H1 (cell line): ENCODE data around the gene INO80. TPM values are rescaled to one million over a fixed set of nuclear protein-coding genes. Genes with fewer than 3 reads are reported as not detected.
A peak's percentile ranks its signal among the peaks of the same experiment; 100 is the strongest.

Source experiments
- CTCF ChIA-PET: fragments of 300-600 bp; sonication (Branson Sonifier 250); formaldehyde crosslinking; loops from one replicate; lab custom pipeline; 2021; ENCODE audit not compliant: partially characterized antibody; lab: Charles Lee
- POLR2A ChIA-PET: fragments of 300-600 bp; sonication (Branson Sonifier 250); formaldehyde crosslinking; loops from one replicate; lab custom pipeline; 2021; ENCODE audit warnings: inconsistent platforms; ENCODE audit not compliant: partially characterized antibody; lab: Charles Lee
- DNase-seq, 2 experiments: peaks; one replicate each; pipeline versions ENCODE4 v3.0.0 to v3.0.0-alpha.2; 2010 to 2022; ENCODE audit warnings: low spot score in 2 of 2, low read depth in 1 of 2, mixed read lengths in 1 of 2
- FAIRE-seq: peaks from 2 replicates; lab custom pipeline; 2011; peaks lifted over from hg19 to GRCh38; lab: Jason Lieb, UNC
- H2AFZ ChIP-seq: 2 replicates; pipeline ENCODE4 v1.8.1; 2012; ENCODE audit warnings: low read length, inconsistent platforms
- H2AK5ac ChIP-seq: 2 replicates; pipeline ENCODE4 v1.6.1; 2013; ENCODE audit warnings: low read depth, low read length
- H2BK120ac ChIP-seq: replicated peaks from 2 replicates; pipeline ENCODE3; 2013; ENCODE audit warnings: low read depth, low read length, inconsistent platforms
- H2BK12ac ChIP-seq: 2 replicates; pipeline ENCODE4 v1.6.1; 2013; ENCODE audit warnings: low read depth, low read length
- H2BK15ac ChIP-seq: 2 replicates; pipeline ENCODE4 v1.6.1; 2013; ENCODE audit warnings: low read length
- H2BK20ac ChIP-seq: 2 replicates; pipeline ENCODE4 v1.6.1; 2013; ENCODE audit warnings: low read length
- H2BK5ac ChIP-seq: 2 replicates; pipeline ENCODE4 v1.6.1; 2013; ENCODE audit warnings: low read depth, low read length
- H3K14ac ChIP-seq: 2 replicates; pipeline ENCODE4 v1.6.1; 2013; ENCODE audit warnings: inconsistent platforms; ENCODE audit not compliant: insufficient read length
- H3K18ac ChIP-seq: 2 replicates; pipeline ENCODE4 v1.6.1; 2013; ENCODE audit warnings: low read length; ENCODE audit errors: extremely low read depth
- H3K23ac ChIP-seq: 2 replicates; pipeline ENCODE4 v1.6.1; 2013; ENCODE audit warnings: inconsistent platforms; ENCODE audit not compliant: insufficient read length
- H3K23me2 ChIP-seq: 2 replicates; pipeline ENCODE4 v1.6.1; 2013; ENCODE audit warnings: low read depth, low read length
- H3K27ac ChIP-seq: 2 replicates; pipeline ENCODE4 v1.6.1; 2011; ENCODE audit warnings: low read depth, low read length, inconsistent platforms
- H3K27me3 ChIP-seq, 4 experiments: replicated peaks in 1 of 4; 1 replicate in 1 of 4; 2 replicates in 3 of 4; pipeline versions ENCODE4 v1.6.1 to v1.8.1; 2011 to 2013; ENCODE audit warnings: low read length in 3 of 4, mild to moderate bottlenecking in 3 of 4, inconsistent platforms in 2 of 4, mixed read lengths in 2 of 4, moderate library complexity in 1 of 4; ENCODE audit not compliant: control insufficient read depth in 3 of 4, insufficient read depth in 3 of 4; ENCODE audit errors: extremely low read depth in 1 of 4
- H3K36me3 ChIP-seq, 4 experiments: 2 replicates each; pipeline versions ENCODE4 v1.6.1 to v1.8.1; 2011 to 2013; ENCODE audit warnings: mild to moderate bottlenecking in 4 of 4, low read length in 3 of 4, moderate library complexity in 2 of 4, control low read depth in 1 of 4, inconsistent platforms in 1 of 4; ENCODE audit not compliant: insufficient read depth in 4 of 4, control insufficient read depth in 2 of 4
- H3K4ac ChIP-seq: replicated peaks from 2 replicates; pipeline ENCODE3; 2013; ENCODE audit warnings: low read length, low read depth, mixed read lengths, inconsistent platforms; ENCODE audit not compliant: insufficient read length
- H3K4me1 ChIP-seq, 4 experiments: replicated peaks in 1 of 4; 1 replicate in 1 of 4; 2 replicates in 3 of 4; pipeline versions ENCODE4 v1.6.1 to v1.8.1; 2011 to 2013; ENCODE audit warnings: low read length in 3 of 4, inconsistent platforms in 2 of 4, mixed read lengths in 1 of 4; ENCODE audit not compliant: insufficient read depth in 4 of 4, control insufficient read depth in 3 of 4
- H3K4me2 ChIP-seq, 2 experiments: 2 replicates each; pipeline versions ENCODE4 v1.6.1 to v1.8.1; 2011 to 2013; ENCODE audit warnings: low read depth in 2 of 2, low read length in 2 of 2, control low read depth in 1 of 2, inconsistent platforms in 1 of 2, mild to moderate bottlenecking in 1 of 2; ENCODE audit not compliant: insufficient read depth in 1 of 2
- H3K4me3 ChIP-seq, 4 experiments: fragments of 200-600, 300-600 bp in 1 of 4; sonication (generic), shearing (Covaris generic), sonication (Bioruptor Twin) in 1 of 4; 2 replicates each; pipeline versions ENCODE4 v1.5.1 to v1.8.1; 2011 to 2016; ENCODE audit warnings: low read length in 4 of 4, low read depth in 3 of 4, control low read depth in 2 of 4, inconsistent platforms in 2 of 4, mild to moderate bottlenecking in 2 of 4, mixed read lengths in 1 of 4, moderate library complexity in 1 of 4; ENCODE audit not compliant: insufficient read depth in 2 of 4; ENCODE audit errors: extremely low read depth in 1 of 4
- H3K56ac ChIP-seq: replicated peaks from 2 replicates; pipeline ENCODE3; 2013; ENCODE audit warnings: low read depth, mild to moderate bottlenecking, mixed read lengths, low read length, inconsistent platforms; ENCODE audit not compliant: insufficient read length
- H3K79me1 ChIP-seq: 2 replicates; pipeline ENCODE4 v1.6.1; 2013; ENCODE audit warnings: low read depth, low read length, control low read depth
- H3K79me2 ChIP-seq, 2 experiments: 2 replicates each; pipeline versions ENCODE4 v1.6.1 to v1.8.1; 2012 to 2013; ENCODE audit warnings: low read length in 2 of 2, mild to moderate bottlenecking in 2 of 2, inconsistent platforms in 1 of 2; ENCODE audit not compliant: insufficient read depth in 2 of 2, control insufficient read depth in 1 of 2
- H3K9ac ChIP-seq, 4 experiments: replicated peaks in 1 of 4; 1 replicate in 1 of 4; 2 replicates in 3 of 4; pipeline versions ENCODE4 v1.6.1 to v1.8.1; 2011 to 2013; ENCODE audit warnings: low read depth in 3 of 4, low read length in 3 of 4, control low read depth in 2 of 4, mild to moderate bottlenecking in 2 of 4, moderate library complexity in 2 of 4, inconsistent platforms in 1 of 4; ENCODE audit errors: extremely low read depth in 1 of 4
- H3K9me3 ChIP-seq, 2 experiments: 2 replicates each; pipeline versions ENCODE4 v1.6.1 to v1.8.1; 2012 to 2013; ENCODE audit warnings: mild to moderate bottlenecking in 2 of 2, moderate library complexity in 2 of 2, control low read depth in 1 of 2, inconsistent platforms in 1 of 2, low read depth in 1 of 2, low read length in 1 of 2, mixed read lengths in 1 of 2; ENCODE audit not compliant: insufficient read depth in 2 of 2
- H4K20me1 ChIP-seq, 2 experiments: replicated peaks in 1 of 2; 2 replicates each; pipeline versions ENCODE3 to v1.8.1; 2011 to 2013; ENCODE audit warnings: inconsistent platforms in 2 of 2, low read length in 2 of 2, mild to moderate bottlenecking in 1 of 2; ENCODE audit not compliant: insufficient read depth in 2 of 2, control insufficient read depth in 1 of 2
- H4K5ac ChIP-seq: 2 replicates; pipeline ENCODE4 v1.6.1; 2013; ENCODE audit warnings: low read length, low read depth, mixed read lengths, inconsistent platforms; ENCODE audit not compliant: insufficient read length
- H4K8ac ChIP-seq: 2 replicates; pipeline ENCODE4 v1.8.0; 2013; ENCODE audit warnings: mild to moderate bottlenecking, moderate library complexity, low read length, inconsistent platforms; ENCODE audit not compliant: insufficient read depth; ENCODE audit errors: extremely low read depth
- H4K91ac ChIP-seq: replicated peaks from 2 replicates; pipeline ENCODE3; 2013; ENCODE audit warnings: low read length, mixed read lengths, inconsistent platforms; ENCODE audit not compliant: insufficient read length
- NANOG ChIP-seq: IDR thresholded peaks from 2 replicates; pipeline ENCODE4 v1.6.1; 2011; ENCODE audit warnings: low read length, low read depth, mild to moderate bottlenecking, inconsistent platforms; ENCODE audit not compliant: insufficient read depth, poor library complexity, severe bottlenecking
- POU5F1 ChIP-seq: IDR thresholded peaks from 2 replicates; pipeline ENCODE4 v1.6.1; 2011; ENCODE audit warnings: low read depth, mild to moderate bottlenecking, low read length, moderate library complexity
- WGBS, 2 experiments: shearing (Covaris generic) in 1 of 2; methylation state at CpG; one replicate each; pipeline versions ENCODE4 v1.1.6 to v1.1.7; 2013 to 2015; ENCODE audit warnings: low lambda C conversion rate in 2 of 2, mixed read lengths in 2 of 2, inconsistent platforms in 1 of 2, low coverage in 1 of 2, missing lambda C conversion rate in 1 of 2; ENCODE audit not compliant: insufficient replicate concordance in 2 of 2, insufficient coverage in 1 of 2, insufficient read length in 1 of 2; ENCODE audit errors: extremely low coverage in 1 of 2, missing lambda C conversion rate in 1 of 2; 5-methylcytosine and 5-hydroxymethylcytosine counted together
- long read RNA-seq, 2 experiments: library from RNA in 1 of 2; library from capped mRNA in 1 of 2; stranded (forward); transcript quantifications; one replicate each; pipeline ENCODE4 v2.0.0, GENCODE V29; 2021; ENCODE audit warnings: inconsistent platforms in 1 of 2
- polyA minus RNA-seq, 3 experiments: library from RNA; depleted of rRNA, polyadenylated mRNA; stranded (reverse); fragments of >200 nt; gene quantifications; 1 replicate in 2 of 3; 2 replicates in 1 of 3; pipeline ENCODE4 v1.2.3, GENCODE V29; 2011
- polyA plus RNA-seq, 7 experiments: library from polyadenylated mRNA; depleted of rRNA in 3 of 7; stranded (reverse) in 5 of 7; unstranded in 2 of 7; fragments of >200 nt in 5 of 7; fragments of 200-250 nt in 2 of 7; gene quantifications; 1 replicate in 5 of 7; 2 replicates in 1 of 7; 4 replicates in 1 of 7; pipeline versions ENCODE4 v1.2.1 to v1.2.3, GENCODE V29; 2011 to 2013; ENCODE audit warnings: missing spikeins in 2 of 7, mixed read lengths in 2 of 7
- total RNA-seq: library from RNA; stranded (reverse); fragmentation: NEBNext Ultra II Directional; extraction: Animal tissue kit (Norgen Biotek cat#: 25700); gene quantifications from 2 replicates; pipeline ENCODE4 v1.2.1, GENCODE V29; 2021

INO80 gene, protein sequence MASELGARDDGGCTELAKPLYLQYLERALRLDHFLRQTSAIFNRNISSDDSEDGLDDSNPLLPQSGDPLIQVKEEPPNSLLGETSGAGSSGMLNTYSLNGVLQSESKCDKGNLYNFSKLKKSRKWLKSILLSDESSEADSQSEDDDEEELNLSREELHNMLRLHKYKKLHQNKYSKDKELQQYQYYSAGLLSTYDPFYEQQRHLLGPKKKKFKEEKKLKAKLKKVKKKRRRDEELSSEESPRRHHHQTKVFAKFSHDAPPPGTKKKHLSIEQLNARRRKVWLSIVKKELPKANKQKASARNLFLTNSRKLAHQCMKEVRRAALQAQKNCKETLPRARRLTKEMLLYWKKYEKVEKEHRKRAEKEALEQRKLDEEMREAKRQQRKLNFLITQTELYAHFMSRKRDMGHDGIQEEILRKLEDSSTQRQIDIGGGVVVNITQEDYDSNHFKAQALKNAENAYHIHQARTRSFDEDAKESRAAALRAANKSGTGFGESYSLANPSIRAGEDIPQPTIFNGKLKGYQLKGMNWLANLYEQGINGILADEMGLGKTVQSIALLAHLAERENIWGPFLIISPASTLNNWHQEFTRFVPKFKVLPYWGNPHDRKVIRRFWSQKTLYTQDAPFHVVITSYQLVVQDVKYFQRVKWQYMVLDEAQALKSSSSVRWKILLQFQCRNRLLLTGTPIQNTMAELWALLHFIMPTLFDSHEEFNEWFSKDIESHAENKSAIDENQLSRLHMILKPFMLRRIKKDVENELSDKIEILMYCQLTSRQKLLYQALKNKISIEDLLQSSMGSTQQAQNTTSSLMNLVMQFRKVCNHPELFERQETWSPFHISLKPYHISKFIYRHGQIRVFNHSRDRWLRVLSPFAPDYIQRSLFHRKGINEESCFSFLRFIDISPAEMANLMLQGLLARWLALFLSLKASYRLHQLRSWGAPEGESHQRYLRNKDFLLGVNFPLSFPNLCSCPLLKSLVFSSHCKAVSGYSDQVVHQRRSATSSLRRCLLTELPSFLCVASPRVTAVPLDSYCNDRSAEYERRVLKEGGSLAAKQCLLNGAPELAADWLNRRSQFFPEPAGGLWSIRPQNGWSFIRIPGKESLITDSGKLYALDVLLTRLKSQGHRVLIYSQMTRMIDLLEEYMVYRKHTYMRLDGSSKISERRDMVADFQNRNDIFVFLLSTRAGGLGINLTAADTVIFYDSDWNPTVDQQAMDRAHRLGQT (N-terminal part only)
- 22.1 and 24.5 TPM in 2 replicates for total RNA-seq
- 4.3 and 7.2 TPM in 2 replicates for polyA plus RNA-seq (2011; rRNA removed)
- polyA plus RNA-seq (2011; cell fraction: cytosol; rRNA removed): 6.0 TPM
- 12.6 TPM for polyA plus RNA-seq (2011; cell fraction: nucleus; rRNA removed)
- 10.9 to 14.2 TPM (median 13.5 TPM) in 4 replicates for polyA plus RNA-seq (2012, experiment 1 of 2)
- polyA plus RNA-seq (2012, experiment 2 of 2): 0.94 TPM
- polyA plus RNA-seq (2013, experiment 1 of 2): 11.6 TPM
- 12.1 TPM for polyA plus RNA-seq (2013, experiment 2 of 2)
- 12.5 and 12.9 TPM in 2 replicates for polyA minus RNA-seq (2011; rRNA and poly(A)+ RNA removed)
- 9.7 TPM for polyA minus RNA-seq (2011; cell fraction: cytosol; rRNA and poly(A)+ RNA removed)
- 16.1 TPM for polyA minus RNA-seq (2011; cell fraction: nucleus; rRNA and poly(A)+ RNA removed)
- long read RNA-seq, experiment 1, partial matches to known transcripts: 1 of 4 reads
- long read RNA-seq, experiment 1, other reads (novel, unspliced or antisense): 3 of 4 reads
- long read RNA-seq, experiment 2, partial matches to known transcripts: 2 of 3 reads
- long read RNA-seq, experiment 2, other reads (novel, unspliced or antisense): 0 of 3 reads

GRCh38 chr15:41116116-41116961 is at the start of gene INO80:
Gene INO80 (minus strand): TSS chr15:41116280. CDS start chr15:41096310, 19,970 bp downstream.
- Histone ChIP-seq H2BK15ac (peak within 1 kb of the TSS; percentile 1; the same call in 1 of the 2 replicates), H3K56ac (peak within 1 kb of the TSS; percentile 88), H3K79me2 (peaks cover 0 to 42% of the 10 kb centered on the region in 2 experiments), H3K79me1 (no peaks in the 10 kb centered on the region; the same call in 1 of the 2 replicates), H3K4ac (no peak within 1 kb of the TSS), H3K9me3 (no peaks in the 10 kb centered on the region), H2BK12ac (peak within 1 kb of the TSS; percentile 99; the same call in 1 of the 2 replicates), H3K9ac (peak within 1 kb of the TSS; percentile 96 to 100 (median 99)), H3K4me2 (peak within 1 kb of the TSS; percentile 85 to 90), H2BK120ac (peak within 1 kb of the TSS; percentile 57), H4K5ac (peak within 1 kb of the TSS; percentile 93), H2BK20ac (no peak within 1 kb of the TSS), H4K8ac (peak within 1 kb of the TSS; percentile 99), H4K20me1 (peaks cover 0 to 1% of the 10 kb centered on the region in 2 experiments), H2BK5ac (peak within 1 kb of the TSS; percentile 100), H4K91ac (peak within 1 kb of the TSS; percentile 99), H2AFZ (peak within 1 kb of the TSS; percentile 55; the same call in 1 of the 2 replicates), H3K27ac (peak within 1 kb of the TSS; percentile 100), H3K27me3 (no peaks in the 10 kb centered on the region), H3K23ac (no peak within 1 kb of the TSS), H3K4me1 (peaks cover 0 to 3% (median 0%) of the 10 kb centered on the region in 4 experiments; a peak in 2 of 7 replicates), H3K23me2 (peaks cover 10% of the 10 kb centered on the region), H3K18ac (peak within 1 kb of the TSS; percentile 99), H3K36me3 (peaks cover 0 to 8% (median 0%) of the 10 kb centered on the region in 4 experiments; a peak in 1 of 8 replicates), H3K14ac (no peak within 1 kb of the TSS), H2AK5ac (peak within 1 kb of the TSS; percentile 99), H3K4me3 (peak within 1 kb of the TSS; percentile 68 to 96 (median 86))
- CTCF ChIA-PET: no interaction called here
- DNase-seq (peak; percentile 90 to 97), FAIRE-seq (peak; percentile 76)
- WGBS, 2 experiments: 3% methylated on average over 45 of the region's 64 CpGs; no CpG with 5 or more reads in 1 of the 2 experiments
- POLR2A ChIA-PET: interaction anchor here (0.6 to 2.4 kb wide), 18 partner anchors 9 to 222 kb away, joined by 3 to 16 read pairs (median 4); partner anchors contain the start of genes CHAC1, CHP1, DLL4 and EXD1
- TF ChIP-seq NANOG (no peak), POU5F1 (no peak)
